Measurements from ENCODE around the gene NPY1R. TPM values are rescaled to one million over a fixed set of nuclear protein-coding genes. Genes with fewer than 3 reads are reported as not detected.
A peak's percentile ranks its signal among the peaks of the same experiment; 100 is the strongest.

The NPY1R gene
- total RNA-seq, 4 donors from 2014 or later: 5.7 to 16.7 (median 9.0) TPM

DNA sequence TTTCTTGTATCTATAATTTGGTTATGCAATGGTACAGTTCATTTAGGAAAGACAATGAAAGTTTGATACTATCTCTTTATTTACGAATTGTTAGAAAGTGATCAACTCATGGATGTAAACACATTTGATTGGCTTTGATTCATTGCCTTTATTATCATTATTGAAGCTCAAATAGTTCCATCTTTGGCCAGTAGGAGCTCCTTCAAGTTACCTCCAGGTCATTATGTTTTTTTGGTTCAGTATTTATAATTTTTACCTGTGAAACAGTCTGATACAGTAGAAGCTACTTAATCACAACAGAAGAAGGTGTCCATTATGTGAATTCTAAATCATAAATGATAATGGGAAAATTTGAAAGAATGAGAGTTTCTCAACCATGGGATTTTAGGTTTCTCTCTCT is 23.7 kb upstream of the NPY1R start:
- no peak for DNase-seq
- H3K27me3 ChIP-seq: no peaks in the 10 kb centered on the region
- WGBS, 2 donors: 89 to 93% methylated on average over 1 of the region's 1 CpG
- TF ChIP-seq CTCF (IDR thresholded peaks at IDR 0.05) (no peak), POLR2A (IDR thresholded peaks at IDR 0.05) (no peak)
- no peak overlapping the region for H3K4me3 ChIP-seq (replicated peaks in 1 of 3)
- intact Hi-C loops (cut with DNase I): no loop called here
- H3K36me3 ChIP-seq: no peaks in the 10 kb centered on the region
- no peaks in the 10 kb centered on the region for H3K4me1 ChIP-seq
- no peaks in the 10 kb centered on the region for H3K9me3 ChIP-seq
- H3K27ac ChIP-seq: no peak overlapping the region

- DNase-seq: no peak
- no peaks in the 10 kb centered on the region for H3K36me3 ChIP-seq
- no peak overlapping the region for H3K27ac ChIP-seq
- TF ChIP-seq CTCF (IDR thresholded peaks at IDR 0.05): no peak
- no peak for TF ChIP-seq POLR2A (IDR thresholded peaks at IDR 0.05)
- no peaks in the 10 kb centered on the region for H3K27me3 ChIP-seq
- H3K9me3 ChIP-seq: no peaks in the 10 kb centered on the region
- 76 to 81% methylated on average over 3 of the region's 3 CpGs for WGBS, 2 donors
- intact Hi-C loops (cut with DNase I): no loop called here
- H3K4me3 ChIP-seq (replicated peaks in 1 of 3): no peak overlapping the region
- peaks cover 0 to 3% of the 10 kb centered on the region in 2 donors for H3K4me1 ChIP-seq
Measured at GRCh38 chr4:163353054-163353453, 20.7 kb upstream of the NPY1R start.

- H3K9me3 ChIP-seq: no peaks in the 10 kb centered on the region
- H3K4me1 ChIP-seq: peaks cover 0 to 3% of the 10 kb centered on the region in 2 donors
- no peak overlapping the region for H3K27ac ChIP-seq
- no peaks in the 10 kb centered on the region for H3K36me3 ChIP-seq
- no peak for DNase-seq
- no peak overlapping the region for H3K4me3 ChIP-seq (replicated peaks in 1 of 3)
- intact Hi-C loops (cut with DNase I): no loop called here
- no peaks in the 10 kb centered on the region for H3K27me3 ChIP-seq
- no peak for TF ChIP-seq POLR2A (IDR thresholded peaks at IDR 0.05)
- no peak for TF ChIP-seq CTCF (IDR thresholded peaks at IDR 0.05)
Measured at GRCh38 chr4:163350672-163351071, 18.3 kb upstream of the NPY1R start.

DNA sequence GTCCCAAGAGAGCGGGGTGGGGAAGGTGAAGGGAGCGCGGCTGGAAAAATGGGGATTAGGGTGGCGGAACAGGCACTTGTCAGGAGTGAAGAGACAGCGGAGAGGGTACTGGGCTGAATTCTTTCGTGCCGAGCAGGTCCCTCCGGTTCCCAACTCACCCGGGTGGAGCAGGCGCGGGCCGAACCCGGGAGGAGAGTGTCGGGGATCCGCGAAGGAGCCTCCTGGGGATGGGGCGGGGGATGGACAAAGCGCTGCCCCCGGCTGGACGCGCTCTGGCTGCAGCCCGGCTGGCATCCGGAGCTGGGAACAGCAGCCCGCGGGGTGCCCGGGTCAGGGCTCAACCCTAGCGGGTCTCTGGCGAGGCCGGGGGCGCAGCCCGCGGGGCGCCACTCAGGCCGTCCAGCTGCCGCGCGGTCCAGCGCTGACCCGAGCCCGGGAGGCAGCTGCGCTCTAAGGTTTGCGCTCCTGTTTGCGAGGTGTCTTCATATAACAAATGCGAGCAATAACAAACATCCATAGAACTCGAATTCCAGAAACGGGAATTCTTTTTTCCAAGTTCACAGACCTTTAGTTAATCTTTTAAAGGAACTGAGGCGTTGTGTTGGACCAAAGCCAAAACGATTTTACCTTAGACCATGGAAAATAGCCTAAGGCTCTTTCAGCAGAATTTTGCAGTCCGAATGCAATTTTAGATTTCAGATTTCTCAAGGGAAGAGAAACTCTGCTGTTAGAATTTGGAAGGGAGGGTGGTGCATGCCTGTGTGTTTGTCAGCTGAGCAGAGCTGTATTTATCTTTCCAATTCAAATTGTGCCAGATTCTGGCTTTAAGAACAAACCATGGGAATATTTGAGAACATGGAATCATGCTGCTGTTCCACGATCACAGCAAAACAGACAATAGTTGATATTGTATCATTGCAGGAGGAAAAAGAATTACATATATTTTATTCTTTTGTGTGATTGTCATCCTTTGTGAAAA is 12.0 kb upstream of the NPY1R start:
- peak overlapping the region in 2 of 3 donors; percentile 28 to 31 for H3K4me3 ChIP-seq (replicated peaks in 1 of 3)
- TF ChIP-seq CTCF (IDR thresholded peaks at IDR 0.05) (no peak), POLR2A (IDR thresholded peaks at IDR 0.05) (no peak)
- 2 to 3% methylated on average over 38 to 42 of the region's 50 CpGs for WGBS, 2 donors
- DNase-seq: no peak
- peaks cover 6% of the 10 kb centered on the region for H3K27me3 ChIP-seq
- no peaks in the 10 kb centered on the region for H3K9me3 ChIP-seq
- H3K36me3 ChIP-seq: no peaks in the 10 kb centered on the region
- H3K4me1 ChIP-seq: peaks cover 0 to 13% of the 10 kb centered on the region in 2 donors
- intact Hi-C loops (cut with DNase I): no loop called here
- H3K27ac ChIP-seq: peak overlapping the region; percentile 39 to 52 (median 51)

GRCh38 chr4:163343604-163344146 is 11.3 kb upstream of the NPY1R start, which contains the start of gene NPY5R:
Gene NPY5R, plus strand, starts transcription at chr4:163343892. Its CDS starts 6,382 bp downstream, at chr4:163350274.
- H3K9me3 ChIP-seq: no peaks in the 10 kb centered on the region
- 0 to 2% methylated on average over 9 to 27 of the region's 55 CpGs for WGBS, 2 donors
- no peak for DNase-seq
- H3K27me3 ChIP-seq: peaks cover 6% of the 10 kb centered on the region
- no peaks in the 10 kb centered on the region for H3K36me3 ChIP-seq
- H3K4me1 ChIP-seq: peaks cover 0 to 13% of the 10 kb centered on the region in 2 donors
- TF ChIP-seq CTCF (IDR thresholded peaks at IDR 0.05) (no peak), POLR2A (IDR thresholded peaks at IDR 0.05) (no peak)
- intact Hi-C loops (cut with DNase I): no loop called here
- H3K27ac ChIP-seq: peak within 1 kb of the TSS; percentile 39 to 52 (median 51)
- peak within 1 kb of the TSS in 2 of 3 donors; percentile 28 to 31 for H3K4me3 ChIP-seq (replicated peaks in 1 of 3)

Measured in thyroid gland (tissue), 4 donors.